Brain microvascular endothelial cell (primary cell): ENCODE results near the gene RSPRY1.

Experiments used
- DNase-seq: peaks from one replicate; pipeline ENCODE4 v3.0.0-alpha.2; 2020
- H3K27ac ChIP-seq: fragments of 250-450 bp; sonication (Bioruptor Pico); 2 replicates; pipeline ENCODE4 v1.5.1; 2020; ENCODE audit warnings: mild to moderate bottlenecking, moderate library complexity
- H3K27me3 ChIP-seq: fragments of 250-450 bp; sonication (Bioruptor Pico); replicated peaks from 2 replicates; pipeline ENCODE4 v1.5.1; 2020; ENCODE audit warnings: mild to moderate bottlenecking
- H3K36me3 ChIP-seq: fragments of 250-450 bp; sonication (Bioruptor Pico); replicated peaks from 2 replicates; pipeline ENCODE4 v1.5.1; 2020; ENCODE audit warnings: mild to moderate bottlenecking
- H3K4me3 ChIP-seq: 2 replicates; pipeline ENCODE4 v1.5.1; 2011; ENCODE audit warnings: low read depth, mild to moderate bottlenecking, control low read depth, low read length, moderate library complexity
- CTCF ChIP-seq: IDR thresholded peaks from 2 replicates; pipeline ENCODE4 v1.5.1; 2011; ENCODE audit warnings: low read depth, mild to moderate bottlenecking, moderate library complexity, low read length, control low read depth, inconsistent platforms; ENCODE audit errors: missing control alignments
- in situ Hi-C: cut with HindIII; loops from 2 replicates; pipeline ENCODE4 v1.10.0; 2017; ENCODE audit warnings: low sequenced_read_pairs, low pct_ligation_motif_present

RSPRY1 gene

GRCh38 chr16:57276596-57276995 lies 90.5 kb downstream of the RSPRY1 start:
- TF ChIP-seq CTCF, result no peak
- no peaks in the 10 kb centered on the region for H3K27me3 ChIP-seq
- H3K27ac ChIP-seq, result no peak overlapping the region
- H3K4me3 ChIP-seq, result no peak overlapping the region
- no peak for DNase-seq
- H3K36me3 ChIP-seq, result no peaks in the 10 kb centered on the region
- in situ Hi-C loops, result no loop called here

GRCh38 chr16:57277586-57277985 lies 91.5 kb downstream of the RSPRY1 start:
- no peaks in the 10 kb centered on the region for H3K36me3 ChIP-seq
- in situ Hi-C loops, result no loop called here
- H3K4me3 ChIP-seq, result no peak overlapping the region
- DNase-seq, result peak; percentile 61
- no peak overlapping the region for H3K27ac ChIP-seq
- no peak for TF ChIP-seq CTCF
- no peaks in the 10 kb centered on the region for H3K27me3 ChIP-seq

- H3K36me3 ChIP-seq, result no peaks in the 10 kb centered on the region
- H3K4me3 ChIP-seq, result no peak overlapping the region
- peaks cover 4% of the 10 kb centered on the region for H3K27me3 ChIP-seq
- H3K27ac ChIP-seq, result no peak overlapping the region
- in situ Hi-C loops, result no loop called here
- DNase-seq, result no peak
- TF ChIP-seq CTCF, result no peak
Observed at GRCh38 chr16:57278494-57278893, 92.4 kb downstream of the RSPRY1 start.

GRCh38 chr16:57279780-57280638 lies 93.9 kb downstream of the RSPRY1 start:
- H3K27ac ChIP-seq, result no peak overlapping the region
- in situ Hi-C loops, result no loop called here
- no peak for DNase-seq
- TF ChIP-seq CTCF, result no peak
- no peaks in the 10 kb centered on the region for H3K36me3 ChIP-seq
- peaks cover 15% of the 10 kb centered on the region for H3K27me3 ChIP-seq
- no peak overlapping the region for H3K4me3 ChIP-seq

GRCh38 chr16:57281791-57282190 lies 95.7 kb downstream of the RSPRY1 start:
- Histone ChIP-seq H3K36me3 (no peaks in the 10 kb centered on the region), H3K4me3 (no peak overlapping the region), H3K27ac (no peak overlapping the region), H3K27me3 (peaks cover 15% of the 10 kb centered on the region)
- DNase-seq, result no peak
- in situ Hi-C loops, result no loop called here
- TF ChIP-seq CTCF, result no peak
